ENCODE measurements around the gene PLOD2. TPM values are rescaled to one million over a fixed set of nuclear protein-coding genes. Genes with fewer than 3 reads are reported as not detected.

PLOD2 gene
- total RNA-seq, 3 donors from 2014 or later: 92.9 to 113 (median 101) TPM

GRCh38 chr3:146110161-146110560, 50.8 kb downstream of the PLOD2 start:
- Histone ChIP-seq H3K4me1 (ENCODE audit: low read depth) (peaks cover 5% of the 10 kb centered on the region), H3K4me3 (no peak overlapping the region), H3K9me3 (peaks cover 8% of the 10 kb centered on the region), H3K36me3 (ENCODE audit: low read depth) (no peaks in the 10 kb centered on the region)
- intact Hi-C loops (cut with DNase I, micrococcal nuclease): no loop called here
- ATAC-seq (no peak), DNase-seq (no peak)
- TF ChIP-seq CTCF (IDR thresholded peaks at IDR 0.05): no peak

GRCh38 chr3:146106986-146107385, 54.0 kb downstream of the PLOD2 start:
- TF ChIP-seq CTCF (IDR thresholded peaks at IDR 0.05): no peak
- no peaks in the 10 kb centered on the region for H3K9me3 ChIP-seq
- H3K4me3 ChIP-seq: no peak overlapping the region
- H3K4me1 ChIP-seq (ENCODE audit: low read depth): peaks cover 5% of the 10 kb centered on the region
- no peak for ATAC-seq
- no peak for DNase-seq
- intact Hi-C loops (cut with DNase I, micrococcal nuclease): no loop called here
- no peaks in the 10 kb centered on the region for H3K36me3 ChIP-seq (ENCODE audit: low read depth)

- intact Hi-C loops (cut with DNase I, micrococcal nuclease): no loop called here
- Histone ChIP-seq H3K4me3 (no peak overlapping the region), H3K36me3 (ENCODE audit: low read depth) (no peaks in the 10 kb centered on the region), H3K9me3 (no peaks in the 10 kb centered on the region), H3K4me1 (ENCODE audit: low read depth) (no peaks in the 10 kb centered on the region)
- ATAC-seq (no peak), DNase-seq (no peak)
- no peak for TF ChIP-seq CTCF (IDR thresholded peaks at IDR 0.05)
These were observed 56.9 kb downstream of the PLOD2 start for GRCh38 chr3:146104068-146104467.

- ATAC-seq (no peak), DNase-seq (no peak)
- no peaks in the 10 kb centered on the region for H3K9me3 ChIP-seq
- no peaks in the 10 kb centered on the region for H3K4me1 ChIP-seq (ENCODE audit: low read depth)
- TF ChIP-seq CTCF (IDR thresholded peaks at IDR 0.05): no peak
- no peaks in the 10 kb centered on the region for H3K36me3 ChIP-seq (ENCODE audit: low read depth)
- intact Hi-C loops (cut with DNase I, micrococcal nuclease): no loop called here
- no peak overlapping the region for H3K4me3 ChIP-seq
These were observed 58.1 kb downstream of the PLOD2 start for GRCh38 chr3:146102885-146103284.

- no peaks in the 10 kb centered on the region for H3K36me3 ChIP-seq (ENCODE audit: low read depth)
- H3K4me3 ChIP-seq: no peak overlapping the region
- ATAC-seq (no peak), DNase-seq (no peak)
- no peaks in the 10 kb centered on the region for H3K4me1 ChIP-seq (ENCODE audit: low read depth)
- intact Hi-C loops (cut with DNase I, micrococcal nuclease): no loop called here
- no peak for TF ChIP-seq CTCF (IDR thresholded peaks at IDR 0.05)
- H3K9me3 ChIP-seq: no peaks in the 10 kb centered on the region
These were observed 59.4 kb downstream of the PLOD2 start for GRCh38 chr3:146101538-146101937.

- Histone ChIP-seq H3K4me1 (ENCODE audit: low read depth) (no peaks in the 10 kb centered on the region), H3K9me3 (no peaks in the 10 kb centered on the region), H3K4me3 (no peak overlapping the region), H3K36me3 (ENCODE audit: low read depth) (no peaks in the 10 kb centered on the region)
- intact Hi-C loops (cut with DNase I, micrococcal nuclease): no loop called here
- no peak for TF ChIP-seq CTCF (IDR thresholded peaks at IDR 0.05)
- no peak for ATAC-seq
- no peak for DNase-seq
These were observed 60.0 kb downstream of the PLOD2 start for GRCh38 chr3:146100825-146101444.

Measured in mucosa of descending colon (tissue), 3 donors.